ENCODE results near the gene PIGN.

PIGN gene

GRCh38 chr18:61993831-61994230 is 193.0 kb downstream of the PIGN start:
- DNase-seq: no peak

- DNase-seq: no peak
Measured at GRCh38 chr18:61992923-61993322, 193.9 kb downstream of the PIGN start.

DNA sequence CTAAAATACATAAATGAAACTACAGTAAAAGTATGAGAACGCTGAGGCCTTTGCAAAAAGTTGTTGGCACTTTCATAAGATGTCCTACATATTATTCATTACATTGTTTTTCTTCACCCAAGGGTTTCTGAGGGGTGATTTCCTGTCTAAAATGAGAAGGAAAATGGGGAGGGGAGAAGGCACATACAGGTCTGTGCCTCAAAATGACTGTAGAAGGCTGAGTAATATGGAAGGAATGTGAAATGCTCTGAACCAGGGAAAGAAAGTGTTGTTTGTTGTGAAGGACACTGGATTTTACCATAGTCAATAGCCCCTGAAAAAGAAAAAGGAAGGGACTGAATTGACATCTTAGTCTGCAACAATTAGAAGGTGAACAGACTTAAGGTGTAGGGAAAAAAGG is 194.6 kb downstream of the PIGN start:
- DNase-seq: no peak

DNA sequence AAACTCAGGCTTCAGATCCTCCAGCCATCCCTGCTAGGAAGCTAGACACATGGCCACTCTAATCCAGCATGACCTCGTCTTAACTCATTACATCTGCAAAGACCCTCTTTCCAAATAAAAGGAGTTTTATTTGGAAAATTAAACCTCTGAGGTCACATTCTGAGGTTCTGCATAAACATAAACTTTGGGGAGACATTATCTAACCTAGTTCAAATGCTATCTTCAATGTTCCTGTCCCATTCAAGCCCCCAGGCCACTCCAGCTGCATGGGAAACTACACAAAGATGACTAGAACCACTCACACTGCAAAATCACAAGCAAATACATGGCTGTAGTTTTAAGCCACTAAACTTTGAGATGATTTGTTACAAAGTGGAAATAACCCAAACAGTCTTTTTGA is 195.0 kb downstream of the PIGN start:
- no peak for DNase-seq

GRCh38 chr18:61991201-61991600 is 195.7 kb downstream of the PIGN start:
- DNase-seq: no peak
